Gastroesophageal sphincter (tissue), 3 donors: ENCODE data around the gene HDC.

Experiments
- POLR2AphosphoS5 ChIP-seq: sonication (generic); formaldehyde crosslinking; IDR thresholded peaks from one replicate; pipeline ENCODE4 v1.6.1; 2017; ENCODE audit warnings: antibody characterized with exemption
- TF ChIP-seq, protein P1 (sequence below), 4 experiments: fragments of 200-600 bp in 2 of 4; fragments of 450-650 bp in 2 of 4; sonication (generic) in 1 of 4; IDR thresholded peaks; one replicate each; pipeline ENCODE4 v1.5.1; 2017 to 2019; ENCODE audit warnings: antibody characterized with exemption in 4 of 4, mild to moderate bottlenecking in 2 of 4, moderate library complexity in 2 of 4

GRCh38 chr15:50248994-50249582 lies 16.4 kb downstream of the HDC start:
- TF ChIP-seq, protein P1, sequence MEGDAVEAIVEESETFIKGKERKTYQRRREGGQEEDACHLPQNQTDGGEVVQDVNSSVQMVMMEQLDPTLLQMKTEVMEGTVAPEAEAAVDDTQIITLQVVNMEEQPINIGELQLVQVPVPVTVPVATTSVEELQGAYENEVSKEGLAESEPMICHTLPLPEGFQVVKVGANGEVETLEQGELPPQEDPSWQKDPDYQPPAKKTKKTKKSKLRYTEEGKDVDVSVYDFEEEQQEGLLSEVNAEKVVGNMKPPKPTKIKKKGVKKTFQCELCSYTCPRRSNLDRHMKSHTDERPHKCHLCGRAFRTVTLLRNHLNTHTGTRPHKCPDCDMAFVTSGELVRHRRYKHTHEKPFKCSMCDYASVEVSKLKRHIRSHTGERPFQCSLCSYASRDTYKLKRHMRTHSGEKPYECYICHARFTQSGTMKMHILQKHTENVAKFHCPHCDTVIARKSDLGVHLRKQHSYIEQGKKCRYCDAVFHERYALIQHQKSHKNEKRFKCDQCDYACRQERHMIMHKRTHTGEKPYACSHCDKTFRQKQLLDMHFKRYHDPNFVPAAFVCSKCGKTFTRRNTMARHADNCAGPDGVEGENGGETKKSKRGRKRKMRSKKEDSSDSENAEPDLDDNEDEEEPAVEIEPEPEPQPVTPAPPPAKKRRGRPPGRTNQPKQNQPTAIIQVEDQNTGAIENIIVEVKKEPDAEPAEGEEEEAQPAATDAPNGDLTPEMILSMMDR (IDR thresholded peaks at IDR 0.05), result no peak
- no peak for TF ChIP-seq POLR2AphosphoS5
